Right ventricle myocardium inferior (tissue), 1 donor: ENCODE data around the gene MACROD2. TPM values are rescaled to one million over a fixed set of nuclear protein-coding genes. Genes with fewer than 3 reads are reported as not detected.

Source experiments
- ATAC-seq: fragments of 200-7000 bp; cut with Tn5 transposase; one replicate; pipeline ENCODE4 v1.9.1; 2020; ENCODE audit warnings: mild to moderate bottlenecking, moderate library complexity
- DNase-seq: peaks from one replicate; pipeline ENCODE4 v3.0.0; 2021; ENCODE audit errors: missing footprints
- intact Hi-C: fragments of 100-400 bp; cut with DNase I; formaldehyde crosslinking; loops from one replicate; pipeline ENCODE4 v1.11.0; 2022
- total RNA-seq: library from RNA; stranded (reverse); fragmentation: NEBNext Ultra II Directional; extraction: Animal tissue kit (Norgen Biotek cat#: 25700); gene quantifications from one replicate; pipeline ENCODE4 v1.2.1, GENCODE V29; 2021
- donor health status: DM: no; HTN: yes; CAD: no; lungs with severe emphysema.

The MACROD2 gene
- total RNA-seq, 1 donor from 2014 or later, result 5.0 TPM

DNA sequence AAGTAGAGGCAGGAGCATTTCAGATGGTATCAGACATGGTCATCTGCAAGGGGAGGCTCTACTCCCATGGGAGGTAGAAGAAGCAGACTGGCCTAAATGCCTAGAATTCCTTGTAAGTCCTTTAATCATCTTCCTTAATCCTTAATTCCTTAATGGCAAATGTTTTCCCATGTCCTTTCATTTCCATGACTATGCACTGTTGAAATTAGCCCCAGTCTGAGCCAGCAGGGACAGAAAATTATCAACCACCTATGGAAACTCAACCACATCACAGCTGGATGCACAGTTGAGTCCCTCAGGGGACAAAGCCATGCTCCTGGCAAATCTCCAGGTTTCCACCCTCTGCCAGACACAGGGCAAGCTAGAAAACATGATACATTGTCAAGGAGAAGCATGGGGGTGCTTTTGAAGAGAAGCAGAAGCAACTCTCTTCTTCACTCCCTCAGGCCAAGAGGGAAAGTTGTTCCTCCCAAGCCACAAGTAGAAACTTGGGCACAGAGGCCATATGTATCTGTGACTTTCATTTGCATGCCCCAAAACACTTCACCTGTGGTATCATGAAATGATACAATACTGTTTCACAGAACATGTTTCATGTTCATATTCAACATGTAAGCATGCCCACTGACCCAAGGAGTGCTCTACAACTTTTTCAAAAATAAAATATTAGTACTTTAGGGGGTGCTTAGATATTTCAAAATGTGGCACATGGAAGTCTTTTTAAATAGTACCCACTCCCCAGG is 1894.4 kb downstream of the MACROD2 start:
- no peak for ATAC-seq
- no peak for DNase-seq
- intact Hi-C loops, result no loop called here

DNA sequence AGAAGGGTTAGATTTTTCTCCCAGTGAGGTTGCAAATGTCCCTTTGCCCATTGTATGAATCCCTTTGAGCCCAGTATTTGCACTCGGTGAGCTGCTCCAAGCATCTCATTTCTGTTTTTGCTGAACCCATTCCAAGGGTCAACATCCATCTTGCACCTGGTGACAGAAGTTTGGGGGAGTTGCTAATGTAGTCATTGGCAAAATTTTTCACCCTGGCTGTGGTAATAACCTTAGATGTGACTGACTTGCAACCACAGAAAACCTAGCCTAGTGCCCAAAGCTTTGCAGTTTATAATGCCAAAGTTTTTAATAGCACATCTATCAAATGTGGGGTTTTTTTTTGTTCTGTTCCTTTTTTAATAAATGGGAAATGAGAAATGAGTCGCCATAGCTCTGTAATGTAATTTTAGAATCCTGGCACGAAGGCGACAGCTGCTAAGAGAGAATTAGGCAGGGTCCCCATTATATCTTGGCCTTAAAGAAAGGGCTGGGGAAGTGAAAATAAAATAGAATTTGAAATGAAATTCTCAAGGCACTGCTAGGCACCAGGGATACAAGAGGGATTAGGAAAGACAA is 1895.2 kb downstream of the MACROD2 start:
- no peak for ATAC-seq
- intact Hi-C loops, result no loop called here
- no peak for DNase-seq

DNA sequence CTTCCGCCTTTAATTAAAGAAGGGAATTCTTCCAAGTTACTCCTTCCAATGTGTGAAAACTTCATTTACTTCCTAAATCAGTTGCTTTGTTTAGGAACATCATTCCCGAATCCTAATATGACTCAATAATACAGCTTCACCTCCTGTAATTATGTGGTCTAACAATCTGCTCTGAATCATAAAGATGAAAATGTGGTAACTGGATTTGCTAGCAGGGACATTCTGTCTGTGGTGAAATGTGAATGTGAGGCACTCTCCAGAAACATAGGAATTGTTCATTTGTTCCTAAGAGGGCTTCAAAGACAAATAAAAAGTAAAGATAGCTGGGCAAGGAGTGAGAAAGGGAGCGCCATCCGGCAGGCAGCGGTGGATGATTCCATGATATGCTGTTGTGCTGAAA is 1899.8 kb downstream of the MACROD2 start:
- DNase-seq, result no peak
- no peak for ATAC-seq
- intact Hi-C loops, result no loop called here

DNA sequence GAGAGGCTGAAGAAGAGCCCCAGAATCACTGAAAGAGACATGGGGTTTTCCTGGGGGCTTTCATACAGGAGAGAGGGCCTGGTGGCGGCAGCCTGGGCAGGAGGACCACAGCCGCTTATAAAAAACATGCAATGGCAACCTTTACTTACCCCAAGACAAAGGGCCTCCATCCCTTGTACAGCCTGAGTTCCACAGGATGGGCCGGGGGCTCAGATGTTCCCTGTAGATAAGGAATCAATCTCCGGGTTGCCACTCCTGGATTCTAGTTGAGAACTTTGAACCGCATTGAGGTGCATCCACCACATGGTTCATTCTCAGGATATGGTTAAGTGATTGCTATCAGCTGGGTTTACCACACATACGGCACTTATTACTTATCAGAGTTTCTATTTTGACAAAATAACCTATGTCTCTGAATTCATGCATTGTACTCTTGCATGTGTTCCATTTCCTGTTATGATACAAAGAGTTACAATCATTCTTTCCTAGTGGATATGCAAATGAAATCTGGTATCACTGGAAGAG is 1900.3 kb downstream of the MACROD2 start:
- intact Hi-C loops, result no loop called here
- DNase-seq (no peak), ATAC-seq (no peak)

DNA sequence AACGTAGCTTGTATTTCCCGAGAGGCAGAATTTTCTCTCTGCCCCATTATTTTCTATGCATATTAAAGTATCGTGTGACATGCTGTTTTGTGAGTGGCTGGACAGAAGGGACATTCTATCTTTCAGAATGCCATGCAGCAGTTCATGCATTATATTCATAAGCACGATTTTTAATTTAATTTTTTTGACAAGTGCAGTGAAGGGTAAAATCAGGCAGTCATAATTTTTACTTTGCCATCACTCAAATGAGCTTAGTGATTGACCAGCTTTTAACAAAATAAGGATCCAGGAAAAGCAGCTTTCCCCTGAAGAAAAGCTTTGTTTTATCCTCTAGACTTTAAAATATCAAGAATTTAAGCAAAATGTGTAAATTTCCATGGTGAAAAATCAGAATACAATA is 1904.7 kb downstream of the MACROD2 start:
- DNase-seq (no peak), ATAC-seq (no peak)
- intact Hi-C loops, result no loop called here

GRCh38 chr20:15900443-15900842 is 1905.1 kb downstream of the MACROD2 start:
- DNase-seq (no peak), ATAC-seq (no peak)
- intact Hi-C loops, result no loop called here

GRCh38 chr20:15902493-15902892 is 1907.2 kb downstream of the MACROD2 start:
- no peak for DNase-seq
- ATAC-seq, result no peak
- intact Hi-C loops, result no loop called here

DNA sequence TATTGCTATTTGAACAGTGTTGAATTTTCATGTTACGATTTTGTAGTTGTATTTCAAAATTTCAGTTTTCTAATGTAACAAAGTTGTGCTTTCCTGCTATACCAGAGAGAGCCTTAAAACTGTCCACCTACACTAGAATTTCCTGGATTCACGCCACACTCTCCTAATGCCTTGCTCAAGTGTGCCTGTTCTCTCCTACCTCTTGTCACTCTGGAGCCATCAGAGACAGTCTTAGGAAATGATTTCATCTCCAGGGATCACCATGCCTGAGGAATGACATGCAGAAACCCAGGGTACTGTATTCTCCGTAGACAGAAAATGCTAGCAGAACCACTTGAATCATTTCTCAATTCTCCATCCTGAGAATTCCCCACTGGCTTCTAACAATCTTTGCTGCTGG is 1910.3 kb downstream of the MACROD2 start:
- ATAC-seq (no peak), DNase-seq (no peak)
- intact Hi-C loops, result no loop called here

DNA sequence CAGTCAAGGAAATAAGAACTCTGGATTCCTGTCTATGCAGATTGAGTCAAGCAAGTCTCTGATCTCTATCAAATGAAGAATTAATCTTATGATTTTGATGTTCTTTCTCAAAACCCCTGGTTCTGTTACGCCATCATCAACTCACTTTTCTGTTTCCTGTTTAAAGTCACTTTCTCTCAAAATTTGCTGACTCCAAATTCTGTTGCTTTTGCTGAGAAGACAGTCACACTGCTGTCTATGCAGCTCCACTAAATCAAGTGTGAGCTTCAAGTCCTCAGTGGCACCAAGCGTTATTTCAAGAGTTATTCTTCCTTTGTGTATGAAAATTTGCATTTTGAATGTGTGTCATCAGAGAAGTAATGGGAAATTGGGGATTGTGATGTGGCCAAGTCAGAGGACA is 1914.7 kb downstream of the MACROD2 start:
- intact Hi-C loops, result no loop called here
- DNase-seq (no peak), ATAC-seq (no peak)

GRCh38 chr20:15911581-15911980 is 1916.3 kb downstream of the MACROD2 start:
- intact Hi-C loops, result no loop called here
- DNase-seq (no peak), ATAC-seq (no peak)

DNA sequence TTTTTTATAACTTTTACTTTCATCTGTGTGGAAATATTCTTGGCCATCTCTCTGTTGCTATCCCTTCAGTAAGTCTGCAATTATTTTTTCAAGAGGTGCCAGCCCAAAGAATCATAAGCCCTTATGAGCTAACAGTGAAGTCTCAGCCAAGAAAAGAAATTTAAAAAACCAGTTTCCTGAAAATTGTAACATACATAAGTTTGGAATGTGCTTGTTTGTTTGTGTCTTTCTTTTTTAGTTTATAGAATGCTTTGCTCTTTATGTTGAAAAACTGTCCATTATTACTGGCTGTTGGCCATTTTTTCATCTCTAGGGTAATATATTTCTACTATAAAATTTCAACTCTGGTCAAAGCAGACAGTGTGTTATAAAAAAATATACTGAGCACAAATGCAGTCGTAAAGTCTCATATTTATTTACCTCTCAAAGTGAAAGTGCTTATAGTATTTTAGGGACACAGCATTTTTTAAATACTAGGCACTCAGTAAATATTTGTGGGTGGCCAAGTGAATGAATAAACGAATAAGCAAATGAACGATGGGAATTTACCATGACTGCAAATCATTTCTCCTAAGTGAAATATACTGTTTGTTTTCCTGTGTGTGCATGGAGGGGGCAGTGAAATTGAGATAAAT is 1918.2 kb downstream of the MACROD2 start:
- intact Hi-C loops, result no loop called here
- DNase-seq, result no peak
- no peak for ATAC-seq

GRCh38 chr20:15916623-15917022 is 1921.3 kb downstream of the MACROD2 start:
- ATAC-seq (no peak), DNase-seq (no peak)
- intact Hi-C loops, result no loop called here

GRCh38 chr20:15917283-15917682 is 1922.0 kb downstream of the MACROD2 start:
- intact Hi-C loops, result no loop called here
- ATAC-seq, result no peak

DNA sequence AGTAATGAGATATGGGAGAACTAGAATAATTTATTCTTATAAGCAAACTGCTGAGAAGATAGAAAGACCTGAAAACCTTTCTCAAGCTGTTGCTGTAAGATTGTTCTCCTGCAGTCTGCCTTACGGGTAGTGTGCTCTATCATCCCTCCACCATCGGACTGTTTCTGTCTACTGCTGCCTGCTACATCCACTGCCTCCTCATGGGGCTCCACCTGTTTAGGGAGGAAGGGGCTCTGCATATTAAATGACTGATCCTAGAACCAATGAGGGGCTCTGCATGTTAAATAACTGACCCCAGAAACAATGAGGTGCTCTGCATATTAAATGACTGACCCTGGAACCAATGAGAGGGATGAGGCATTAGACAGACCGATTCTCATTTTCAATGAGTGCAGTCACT is 1923.3 kb downstream of the MACROD2 start:
- intact Hi-C loops, result no loop called here
- DNase-seq, result no peak
- ATAC-seq, result no peak

More at GRCh38 chr20:15917283-15917682, 1922.0 kb downstream of the MACROD2 start:
- no peak for DNase-seq

GRCh38 chr20:15919118-15919517 is 1923.8 kb downstream of the MACROD2 start:
- DNase-seq (peak; percentile 37), ATAC-seq (no peak)
- intact Hi-C loops, result no loop called here

DNA sequence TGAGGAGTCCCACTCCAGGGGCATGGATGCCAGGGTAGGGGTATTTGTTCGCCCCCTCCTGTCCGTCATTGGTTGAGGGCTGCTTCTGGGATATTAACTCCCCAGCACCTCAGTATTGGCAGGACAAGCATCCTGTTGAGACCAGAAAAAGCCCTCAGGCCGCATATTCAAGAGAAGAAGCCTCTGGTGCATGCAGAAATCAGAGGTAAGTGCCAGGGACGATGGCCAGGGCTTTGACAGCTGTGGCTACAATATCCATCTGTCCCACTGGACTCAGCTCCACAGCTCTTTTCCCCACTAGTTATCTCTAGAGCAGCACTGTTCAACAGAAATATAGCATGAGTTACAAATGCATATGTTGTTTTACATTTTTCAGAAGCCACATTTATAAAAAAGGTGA is 1926.6 kb downstream of the MACROD2 start:
- DNase-seq, result no peak
- intact Hi-C loops, result no loop called here
- ATAC-seq, result no peak

GRCh38 chr20:15922556-15922955 is 1927.2 kb downstream of the MACROD2 start:
- DNase-seq (no peak), ATAC-seq (no peak)
- intact Hi-C loops, result no loop called here

GRCh38 chr20:15923030-15923776 is 1927.9 kb downstream of the MACROD2 start:
- no peak for ATAC-seq
- intact Hi-C loops, result no loop called here
- no peak for DNase-seq

DNA sequence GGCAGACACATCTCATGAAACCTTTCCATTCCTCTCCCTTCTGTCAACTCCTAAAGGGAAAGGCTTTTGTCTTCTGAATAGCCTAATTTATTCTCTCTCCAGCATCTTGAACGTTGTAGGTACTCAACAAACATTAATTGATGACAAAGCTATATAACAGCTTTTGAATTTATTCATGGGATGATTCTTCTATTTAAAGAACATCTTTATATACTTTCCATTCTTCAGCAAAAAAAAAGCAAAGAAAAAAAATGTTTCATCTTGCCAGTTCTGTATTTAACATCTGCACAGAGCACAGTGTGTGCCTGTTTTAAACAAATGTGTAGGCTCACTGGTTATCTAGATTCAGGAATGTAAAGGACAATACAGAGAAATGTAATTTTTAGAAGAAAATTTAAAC is 1929.2 kb downstream of the MACROD2 start:
- no peak for DNase-seq
- ATAC-seq, result no peak
- intact Hi-C loops, result no loop called here
